AG09319 (cell line): ENCODE results near the gene SIGLEC6.

Experiments
- DNase-seq: peaks from one replicate; pipeline ENCODE4 v3.0.0-alpha.2; 2010; ENCODE audit warnings: low read depth; ENCODE audit errors: extremely low read depth
- CTCF ChIP-seq: IDR thresholded peaks from 2 replicates; pipeline ENCODE4 v1.5.1; 2011; ENCODE audit warnings: low read depth, mild to moderate bottlenecking, inconsistent platforms, low read length, moderate library complexity

Gene SIGLEC6

GRCh38 chr19:51552996-51553725 is 21.7 kb upstream of the SIGLEC6 start:
- no peak for TF ChIP-seq CTCF
- DNase-seq: no peak

GRCh38 chr19:51552608-51552995 is 21.1 kb upstream of the SIGLEC6 start:
- no peak for DNase-seq
- no peak for TF ChIP-seq CTCF

- no peak for TF ChIP-seq CTCF
Measured at GRCh38 chr19:51551673-51552432, 20.4 kb upstream of the SIGLEC6 start.

GRCh38 chr19:51550848-51551672 is 19.6 kb upstream of the SIGLEC6 start:
- no peak for TF ChIP-seq CTCF

More at GRCh38 chr19:51551673-51552432, 20.4 kb upstream of the SIGLEC6 start:
- no peak for DNase-seq

GRCh38 chr19:51549533-51550324 is 18.3 kb upstream of the SIGLEC6 start:
- DNase-seq: no peak
- TF ChIP-seq CTCF: no peak

More at GRCh38 chr19:51550848-51551672, 19.6 kb upstream of the SIGLEC6 start:
- DNase-seq: no peak

- DNase-seq: no peak
- TF ChIP-seq CTCF: no peak
Measured at GRCh38 chr19:51548891-51549305, 17.4 kb upstream of the SIGLEC6 start.
